ENCODE data around the gene ITPRIPL2.
A peak's percentile ranks its signal among the peaks of the same experiment; 100 is the strongest.

Gene ITPRIPL2

DNA sequence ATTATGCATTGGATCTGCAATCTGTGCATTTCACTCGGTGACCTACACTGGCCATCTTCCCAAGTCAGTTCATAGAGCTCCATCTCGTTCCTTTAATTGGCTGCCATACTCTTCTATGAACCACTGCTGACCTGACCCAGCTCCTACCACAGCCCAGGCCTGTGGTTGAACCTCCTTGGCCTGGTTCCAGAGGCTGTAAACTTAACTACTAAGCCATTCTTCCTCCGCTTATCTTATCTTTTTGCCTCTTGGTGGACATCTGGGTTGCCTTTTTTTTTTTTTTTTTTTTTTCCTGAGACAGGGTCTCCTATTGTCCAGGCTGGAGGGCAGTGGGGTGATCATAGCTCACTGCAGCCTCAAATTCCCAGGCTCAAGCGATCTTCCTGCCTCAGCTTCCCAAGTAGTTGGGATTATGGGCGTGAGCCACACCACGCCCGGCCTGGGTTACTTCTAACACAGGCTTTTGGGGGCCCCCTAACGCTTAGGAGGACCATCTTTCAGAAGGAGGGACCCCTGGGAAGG is 28.0 kb upstream of the ITPRIPL2 start:
- Histone ChIP-seq H3K9me3 (ENCODE audit: insufficient read depth, low read depth, low read length) (no peaks in the 10 kb centered on the region), H3K4me1 (ENCODE audit: insufficient read depth, low read length, poor library complexity, severe bottlenecking) (no peaks in the 10 kb centered on the region), H4K20me1 (ENCODE audit: insufficient read depth, low read length, poor library complexity, severe bottlenecking) (no peaks in the 10 kb centered on the region), H3K27me3 (ENCODE audit: insufficient read depth, low read length, poor library complexity, severe bottlenecking) (no peaks in the 10 kb centered on the region), H3F3A (ENCODE audit: low read depth) (no peaks in the 10 kb centered on the region), H3K9ac (ENCODE audit: low read depth, low read length, poor library complexity, severe bottlenecking) (no peak overlapping the region), H3K79me2 (ENCODE audit: insufficient read depth, low read length) (no peaks in the 10 kb centered on the region), H2AFZ (ENCODE audit: low read length) (no peak overlapping the region), H3K4me3 (ENCODE audit: low read length, poor library complexity, severe bottlenecking) (no peak overlapping the region), H3K9me2 (replicated peaks; ENCODE audit: low read depth, low read length) (no peaks in the 10 kb centered on the region), H3K4me2 (ENCODE audit: low read depth, low read length, poor library complexity, severe bottlenecking) (peak overlapping the region; percentile 43), H3K36me3 (ENCODE audit: insufficient read depth, low read length) (no peaks in the 10 kb centered on the region)
- no peak for TF ChIP-seq EZH2phosphoT487 (IDR thresholded peaks at IDR 0.05; ENCODE audit: borderline replicate concordance)
- TF ChIP-seq, protein P1, sequence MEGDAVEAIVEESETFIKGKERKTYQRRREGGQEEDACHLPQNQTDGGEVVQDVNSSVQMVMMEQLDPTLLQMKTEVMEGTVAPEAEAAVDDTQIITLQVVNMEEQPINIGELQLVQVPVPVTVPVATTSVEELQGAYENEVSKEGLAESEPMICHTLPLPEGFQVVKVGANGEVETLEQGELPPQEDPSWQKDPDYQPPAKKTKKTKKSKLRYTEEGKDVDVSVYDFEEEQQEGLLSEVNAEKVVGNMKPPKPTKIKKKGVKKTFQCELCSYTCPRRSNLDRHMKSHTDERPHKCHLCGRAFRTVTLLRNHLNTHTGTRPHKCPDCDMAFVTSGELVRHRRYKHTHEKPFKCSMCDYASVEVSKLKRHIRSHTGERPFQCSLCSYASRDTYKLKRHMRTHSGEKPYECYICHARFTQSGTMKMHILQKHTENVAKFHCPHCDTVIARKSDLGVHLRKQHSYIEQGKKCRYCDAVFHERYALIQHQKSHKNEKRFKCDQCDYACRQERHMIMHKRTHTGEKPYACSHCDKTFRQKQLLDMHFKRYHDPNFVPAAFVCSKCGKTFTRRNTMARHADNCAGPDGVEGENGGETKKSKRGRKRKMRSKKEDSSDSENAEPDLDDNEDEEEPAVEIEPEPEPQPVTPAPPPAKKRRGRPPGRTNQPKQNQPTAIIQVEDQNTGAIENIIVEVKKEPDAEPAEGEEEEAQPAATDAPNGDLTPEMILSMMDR (conservative IDR thresholded peaks at IDR 0.05; ENCODE audit: low read length), result no peak

DNA sequence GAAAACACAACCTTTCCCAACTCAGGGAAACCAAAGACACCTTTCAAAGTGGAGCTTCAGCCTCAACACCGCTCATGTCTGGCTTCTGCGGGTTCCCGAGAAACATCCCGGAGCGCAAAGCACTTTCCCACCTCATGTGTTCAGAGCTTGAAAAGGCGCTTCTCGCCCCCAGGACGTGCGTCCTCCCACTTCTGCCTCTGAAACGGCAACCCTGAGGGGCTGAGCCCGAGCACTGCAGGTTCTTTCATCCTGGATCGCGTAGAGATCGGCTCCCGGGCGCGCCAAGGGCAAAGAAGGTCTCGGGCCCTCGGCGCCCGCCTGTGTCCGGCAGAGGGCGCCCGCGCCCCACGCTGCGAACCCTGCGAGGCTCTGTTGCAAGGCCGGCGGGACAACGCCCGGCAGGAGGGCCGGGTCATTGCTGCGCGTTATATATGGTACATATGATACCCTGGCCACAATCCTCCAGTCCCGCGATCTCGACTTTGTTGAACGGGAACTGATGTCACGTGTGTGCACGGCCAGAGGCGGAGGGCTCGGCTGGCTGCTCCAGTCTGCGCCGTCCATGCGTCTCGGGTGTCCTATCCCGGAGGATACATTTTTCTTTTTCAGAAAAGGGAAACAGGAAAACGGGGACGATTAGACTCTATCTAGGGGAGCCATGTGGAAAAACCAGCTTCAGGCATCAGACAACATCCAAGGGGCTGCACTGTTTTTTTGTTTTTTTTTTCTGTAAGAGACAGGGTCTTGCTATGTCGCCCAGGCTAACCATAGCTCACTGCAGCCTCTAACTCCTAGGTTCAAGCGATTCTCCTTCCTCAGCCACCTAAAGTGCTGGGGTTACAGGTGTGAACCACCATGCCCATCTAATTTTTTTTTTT is 27.2 kb upstream of the ITPRIPL2 start:
- Histone ChIP-seq H3K9ac (ENCODE audit: low read depth, low read length, poor library complexity, severe bottlenecking) (no peak overlapping the region), H3K4me3 (ENCODE audit: low read length, poor library complexity, severe bottlenecking) (no peak overlapping the region), H3K36me3 (ENCODE audit: insufficient read depth, low read length) (no peaks in the 10 kb centered on the region), H4K20me1 (ENCODE audit: insufficient read depth, low read length, poor library complexity, severe bottlenecking) (no peaks in the 10 kb centered on the region), H3K27me3 (ENCODE audit: insufficient read depth, low read length, poor library complexity, severe bottlenecking) (no peaks in the 10 kb centered on the region), H3K4me2 (ENCODE audit: low read depth, low read length, poor library complexity, severe bottlenecking) (peak overlapping the region; percentile 43), H3K9me2 (replicated peaks; ENCODE audit: low read depth, low read length) (no peaks in the 10 kb centered on the region), H3F3A (ENCODE audit: low read depth) (no peaks in the 10 kb centered on the region), H3K4me1 (ENCODE audit: insufficient read depth, low read length, poor library complexity, severe bottlenecking) (no peaks in the 10 kb centered on the region), H3K9me3 (ENCODE audit: insufficient read depth, low read depth, low read length) (no peaks in the 10 kb centered on the region), H3K79me2 (ENCODE audit: insufficient read depth, low read length) (no peaks in the 10 kb centered on the region), H2AFZ (ENCODE audit: low read length) (peak overlapping the region; percentile 58; the same call in 1 of the 2 replicates)
- TF ChIP-seq EZH2phosphoT487 (IDR thresholded peaks at IDR 0.05; ENCODE audit: borderline replicate concordance), result no peak
- TF ChIP-seq, protein P1 (conservative IDR thresholded peaks at IDR 0.05; ENCODE audit: low read length), result peak; percentile 93

DNA sequence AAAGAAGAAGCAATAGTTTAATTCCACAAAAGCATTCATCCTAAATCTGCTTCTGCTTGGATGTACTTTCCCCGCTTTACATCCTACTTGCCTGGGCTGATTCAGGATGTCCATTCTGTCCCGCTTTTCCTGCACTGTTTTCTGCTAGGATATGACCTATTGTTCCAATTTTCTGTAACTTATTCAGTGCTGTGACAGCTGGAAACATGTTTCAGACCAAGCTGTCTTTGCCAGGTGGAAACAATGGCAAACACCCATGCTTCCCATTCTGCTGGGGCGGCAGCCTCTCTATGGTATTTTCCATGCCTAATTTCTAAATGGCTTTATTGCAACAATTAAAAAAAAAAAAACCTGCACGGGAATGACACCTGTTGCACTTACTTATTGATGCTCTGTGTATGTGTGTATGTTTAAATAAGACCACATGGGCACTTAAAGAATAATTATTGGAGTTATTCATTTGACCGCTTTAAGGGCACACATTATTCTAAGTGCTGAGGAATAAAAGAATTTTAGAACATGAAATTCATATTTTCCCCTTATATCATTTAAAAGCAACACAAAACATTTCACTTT is 25.3 kb upstream of the ITPRIPL2 start:
- Histone ChIP-seq H3K9me2 (replicated peaks; ENCODE audit: low read depth, low read length) (no peaks in the 10 kb centered on the region), H3K4me1 (ENCODE audit: insufficient read depth, low read length, poor library complexity, severe bottlenecking) (no peaks in the 10 kb centered on the region), H4K20me1 (ENCODE audit: insufficient read depth, low read length, poor library complexity, severe bottlenecking) (no peaks in the 10 kb centered on the region), H3K4me2 (ENCODE audit: low read depth, low read length, poor library complexity, severe bottlenecking) (no peak overlapping the region), H3K9me3 (ENCODE audit: insufficient read depth, low read depth, low read length) (no peaks in the 10 kb centered on the region), H3K9ac (ENCODE audit: low read depth, low read length, poor library complexity, severe bottlenecking) (no peak overlapping the region), H2AFZ (ENCODE audit: low read length) (no peak overlapping the region), H3K36me3 (ENCODE audit: insufficient read depth, low read length) (no peaks in the 10 kb centered on the region), H3F3A (ENCODE audit: low read depth) (no peaks in the 10 kb centered on the region), H3K79me2 (ENCODE audit: insufficient read depth, low read length) (no peaks in the 10 kb centered on the region), H3K27me3 (ENCODE audit: insufficient read depth, low read length, poor library complexity, severe bottlenecking) (no peaks in the 10 kb centered on the region), H3K4me3 (ENCODE audit: low read length, poor library complexity, severe bottlenecking) (no peak overlapping the region)
- TF ChIP-seq, protein P1 (conservative IDR thresholded peaks at IDR 0.05; ENCODE audit: low read length), result no peak
- no peak for TF ChIP-seq EZH2phosphoT487 (IDR thresholded peaks at IDR 0.05; ENCODE audit: borderline replicate concordance)

Measured in Loucy (cell line).